ENCODE measurements around the gene WDR53.
"Not testable (repeated sequence)": the region's sequence is repeated elsewhere in the genome, so short reads cannot be mapped to it uniquely, and the experiment has no call there.

Gene WDR53

GRCh38 chr3:196531418-196531817, 36.9 kb downstream of the WDR53 start:
- Histone ChIP-seq H3K27me3 (ENCODE audit: insufficient read depth, poor library complexity, severe bottlenecking) (no peaks in the 10 kb centered on the region), H3K4me1 (ENCODE audit: insufficient read depth, poor library complexity, severe bottlenecking) (no peaks in the 10 kb centered on the region), H3K27ac (ENCODE audit: poor library complexity, severe bottlenecking) (no peak overlapping the region), H3K4me3 (ENCODE audit: severe bottlenecking) (no peak overlapping the region), H3K9me3 (ENCODE audit: severe bottlenecking) (no peaks in the 10 kb centered on the region), H3K36me3 (ENCODE audit: low read depth) (no peaks in the 10 kb centered on the region)
- ATAC-seq (ENCODE audit: low read depth) (no peak), DNase-seq (ENCODE audit: low spot score) (no peak)
- no peak for TF ChIP-seq CTCF (IDR thresholded peaks at IDR 0.05; ENCODE audit: poor library complexity, severe bottlenecking)

GRCh38 chr3:196528639-196529233, 39.6 kb downstream of the WDR53 start:
- Histone ChIP-seq H3K27me3 (ENCODE audit: insufficient read depth, poor library complexity, severe bottlenecking) (no peaks in the 10 kb centered on the region), H3K9me3 (ENCODE audit: severe bottlenecking) (no peaks in the 10 kb centered on the region), H3K27ac (ENCODE audit: poor library complexity, severe bottlenecking) (no peak overlapping the region), H3K4me3 (ENCODE audit: severe bottlenecking) (peak overlapping the region; percentile 27), H3K4me1 (ENCODE audit: insufficient read depth, poor library complexity, severe bottlenecking) (no peaks in the 10 kb centered on the region), H3K36me3 (ENCODE audit: low read depth) (no peaks in the 10 kb centered on the region)
- peak; percentile 91 for ATAC-seq (ENCODE audit: low read depth)
- TF ChIP-seq CTCF (IDR thresholded peaks at IDR 0.05; ENCODE audit: poor library complexity, severe bottlenecking), result peak; percentile 89
- peak; percentile 64 for DNase-seq (ENCODE audit: low spot score)

GRCh38 chr3:196525141-196525540, 43.2 kb downstream of the WDR53 start:
- H3K4me3 ChIP-seq (ENCODE audit: severe bottlenecking), result no peak overlapping the region
- H3K27me3 ChIP-seq (ENCODE audit: insufficient read depth, poor library complexity, severe bottlenecking), result no peaks in the 10 kb centered on the region
- DNase-seq (ENCODE audit: low spot score), result no peak
- no peak for ATAC-seq (ENCODE audit: low read depth)
- no peak for TF ChIP-seq CTCF (IDR thresholded peaks at IDR 0.05; ENCODE audit: poor library complexity, severe bottlenecking)
- no peak overlapping the region for H3K27ac ChIP-seq (ENCODE audit: poor library complexity, severe bottlenecking)
- no peaks in the 10 kb centered on the region for H3K36me3 ChIP-seq (ENCODE audit: low read depth)
- H3K9me3 ChIP-seq (ENCODE audit: severe bottlenecking), result peaks cover 1% of the 10 kb centered on the region
- no peaks in the 10 kb centered on the region for H3K4me1 ChIP-seq (ENCODE audit: insufficient read depth, poor library complexity, severe bottlenecking)

GRCh38 chr3:196524527-196524926, 43.8 kb downstream of the WDR53 start:
- Histone ChIP-seq H3K4me1 (ENCODE audit: insufficient read depth, poor library complexity, severe bottlenecking) (no peaks in the 10 kb centered on the region), H3K27me3 (ENCODE audit: insufficient read depth, poor library complexity, severe bottlenecking) (no peaks in the 10 kb centered on the region), H3K9me3 (ENCODE audit: severe bottlenecking) (peaks cover 5% of the 10 kb centered on the region), H3K36me3 (ENCODE audit: low read depth) (no peaks in the 10 kb centered on the region), H3K4me3 (ENCODE audit: severe bottlenecking) (no peak overlapping the region), H3K27ac (ENCODE audit: poor library complexity, severe bottlenecking) (no peak overlapping the region)
- DNase-seq (ENCODE audit: low spot score) (no peak), ATAC-seq (ENCODE audit: low read depth) (no peak)
- peak; percentile 7 for TF ChIP-seq CTCF (IDR thresholded peaks at IDR 0.05; ENCODE audit: poor library complexity, severe bottlenecking)

GRCh38 chr3:196523841-196524240, 44.5 kb downstream of the WDR53 start:
- no peaks in the 10 kb centered on the region for H3K27me3 ChIP-seq (ENCODE audit: insufficient read depth, poor library complexity, severe bottlenecking)
- TF ChIP-seq CTCF (IDR thresholded peaks at IDR 0.05; ENCODE audit: poor library complexity, severe bottlenecking), result no peak
- H3K4me1 ChIP-seq (ENCODE audit: insufficient read depth, poor library complexity, severe bottlenecking), result no peaks in the 10 kb centered on the region
- H3K9me3 ChIP-seq (ENCODE audit: severe bottlenecking), result peaks cover 9% of the 10 kb centered on the region
- DNase-seq (ENCODE audit: low spot score) (no peak), ATAC-seq (ENCODE audit: low read depth) (no peak)
- no peak overlapping the region for H3K4me3 ChIP-seq (ENCODE audit: severe bottlenecking)
- no peaks in the 10 kb centered on the region for H3K36me3 ChIP-seq (ENCODE audit: low read depth)
- H3K27ac ChIP-seq (ENCODE audit: poor library complexity, severe bottlenecking), result no peak overlapping the region

GRCh38 chr3:196521291-196521690, 47.1 kb downstream of the WDR53 start:
- not testable (repeated sequence) for H3K27me3 ChIP-seq (ENCODE audit: insufficient read depth, poor library complexity, severe bottlenecking); ATAC-seq (ENCODE audit: low read depth); H3K4me3 ChIP-seq (ENCODE audit: severe bottlenecking); DNase-seq (ENCODE audit: low spot score); H3K36me3 ChIP-seq (ENCODE audit: low read depth); H3K27ac ChIP-seq (ENCODE audit: poor library complexity, severe bottlenecking); H3K4me1 ChIP-seq (ENCODE audit: insufficient read depth, poor library complexity, severe bottlenecking)
- H3K9me3 ChIP-seq (ENCODE audit: severe bottlenecking), result peaks cover 13% of the 10 kb centered on the region
